NT2/D1 (cell line): ENCODE measurements around the gene FRMD4A.

ENCODE experiments used
- DNase-seq: peaks from one replicate; pipeline ENCODE4 v3.0.0-alpha.2; 2011; ENCODE audit warnings: low read depth, low spot score
- H3K27me3 ChIP-seq: 2 replicates; pipeline ENCODE4 v1.6.0; 2011; ENCODE audit warnings: mild to moderate bottlenecking; ENCODE audit not compliant: insufficient read length, insufficient read depth
- H3K36me3 ChIP-seq: 2 replicates; pipeline ENCODE4 v1.6.1; 2011; ENCODE audit warnings: mild to moderate bottlenecking, low read length, mixed read lengths; ENCODE audit not compliant: insufficient read depth, insufficient read length
- H3K4me1 ChIP-seq: 2 replicates; pipeline ENCODE4 v1.5.1; 2011; ENCODE audit not compliant: insufficient read depth, insufficient read length
- H3K4me3 ChIP-seq: 2 replicates; pipeline ENCODE4 v1.5.1; 2011; ENCODE audit warnings: low read depth; ENCODE audit not compliant: insufficient read length
- H3K9ac ChIP-seq: 2 replicates; pipeline ENCODE4 v1.6.0; 2011; ENCODE audit warnings: low read depth; ENCODE audit not compliant: insufficient read length
- H3K9me3 ChIP-seq: 2 replicates; pipeline ENCODE4 v1.5.1; 2011; ENCODE audit warnings: mild to moderate bottlenecking, low read length; ENCODE audit not compliant: insufficient read depth
- SUZ12 ChIP-seq: IDR thresholded peaks from 2 replicates; pipeline ENCODE4 v1.6.1; 2011; ENCODE audit not compliant: insufficient read length, insufficient read depth; ENCODE audit errors: extremely low read depth
- YY1 ChIP-seq: IDR thresholded peaks from 2 replicates; pipeline ENCODE4 v1.6.1; 2011; ENCODE audit not compliant: insufficient read length, insufficient read depth
- ZNF274 ChIP-seq: IDR thresholded peaks from 2 replicates; pipeline ENCODE4 v1.6.1; 2011; ENCODE audit warnings: mild to moderate bottlenecking, low read depth, low read length

The FRMD4A gene

GRCh38 chr10:14126697-14127440 is 203.9 kb downstream of the FRMD4A start:
- H3K4me3 ChIP-seq = no peak overlapping the region
- H3K36me3 ChIP-seq = no peaks in the 10 kb centered on the region
- H3K9ac ChIP-seq = no peak overlapping the region
- no peaks in the 10 kb centered on the region for H3K4me1 ChIP-seq
- no peaks in the 10 kb centered on the region for H3K27me3 ChIP-seq
- H3K9me3 ChIP-seq = no peaks in the 10 kb centered on the region
- TF ChIP-seq SUZ12 (no peak), YY1 (no peak), ZNF274 (no peak)
- no peak for DNase-seq

GRCh38 chr10:14125564-14125963 is 205.2 kb downstream of the FRMD4A start:
- no peak overlapping the region for H3K9ac ChIP-seq
- no peaks in the 10 kb centered on the region for H3K4me1 ChIP-seq
- no peaks in the 10 kb centered on the region for H3K27me3 ChIP-seq
- no peaks in the 10 kb centered on the region for H3K9me3 ChIP-seq
- TF ChIP-seq SUZ12 (no peak), YY1 (no peak), ZNF274 (no peak)
- DNase-seq = no peak
- no peak overlapping the region for H3K4me3 ChIP-seq
- no peaks in the 10 kb centered on the region for H3K36me3 ChIP-seq

- Histone ChIP-seq H3K36me3 (no peaks in the 10 kb centered on the region), H3K27me3 (no peaks in the 10 kb centered on the region), H3K4me1 (no peaks in the 10 kb centered on the region), H3K4me3 (no peak overlapping the region), H3K9me3 (no peaks in the 10 kb centered on the region), H3K9ac (no peak overlapping the region)
- TF ChIP-seq SUZ12 (no peak), YY1 (no peak), ZNF274 (no peak)
- DNase-seq = no peak
Measured at GRCh38 chr10:14124941-14125340, 205.8 kb downstream of the FRMD4A start.

GRCh38 chr10:14123139-14123538 is 207.6 kb downstream of the FRMD4A start:
- Histone ChIP-seq H3K27me3 (no peaks in the 10 kb centered on the region), H3K36me3 (no peaks in the 10 kb centered on the region), H3K9ac (no peak overlapping the region), H3K9me3 (no peaks in the 10 kb centered on the region), H3K4me3 (no peak overlapping the region), H3K4me1 (no peaks in the 10 kb centered on the region)
- TF ChIP-seq YY1 (no peak), SUZ12 (no peak), ZNF274 (no peak)
- DNase-seq = no peak

GRCh38 chr10:14120812-14121211 is 209.9 kb downstream of the FRMD4A start:
- no peaks in the 10 kb centered on the region for H3K4me1 ChIP-seq
- H3K36me3 ChIP-seq = no peaks in the 10 kb centered on the region
- no peaks in the 10 kb centered on the region for H3K9me3 ChIP-seq
- no peak overlapping the region for H3K9ac ChIP-seq
- no peak for TF ChIP-seq YY1
- TF ChIP-seq SUZ12 = no peak
- no peak for TF ChIP-seq ZNF274
- H3K4me3 ChIP-seq = no peak overlapping the region
- no peaks in the 10 kb centered on the region for H3K27me3 ChIP-seq
- DNase-seq = no peak

GRCh38 chr10:14118953-14119352 is 211.8 kb downstream of the FRMD4A start:
- H3K9me3 ChIP-seq = no peaks in the 10 kb centered on the region
- H3K36me3 ChIP-seq = no peaks in the 10 kb centered on the region
- no peak for DNase-seq
- no peak overlapping the region for H3K9ac ChIP-seq
- no peaks in the 10 kb centered on the region for H3K4me1 ChIP-seq
- H3K27me3 ChIP-seq = no peaks in the 10 kb centered on the region
- H3K4me3 ChIP-seq = no peak overlapping the region
- no peak for TF ChIP-seq YY1
- TF ChIP-seq ZNF274 = no peak
- no peak for TF ChIP-seq SUZ12

GRCh38 chr10:14116837-14117236 is 213.9 kb downstream of the FRMD4A start:
- no peak overlapping the region for H3K9ac ChIP-seq
- no peak overlapping the region for H3K4me3 ChIP-seq
- no peaks in the 10 kb centered on the region for H3K9me3 ChIP-seq
- no peak for TF ChIP-seq YY1
- no peak for TF ChIP-seq SUZ12
- no peak for TF ChIP-seq ZNF274
- no peak for DNase-seq
- no peaks in the 10 kb centered on the region for H3K4me1 ChIP-seq
- no peaks in the 10 kb centered on the region for H3K27me3 ChIP-seq
- no peaks in the 10 kb centered on the region for H3K36me3 ChIP-seq
